Keratinocyte (primary cell): ENCODE results near the gene FABP3.

Experiments
- CTCF ChIP-seq, 3 experiments: IDR thresholded peaks in 1 of 3; conservative IDR thresholded peaks in 1 of 3; optimal IDR thresholded peaks in 1 of 3; 2 replicates in 2 of 3; 3 replicates in 1 of 3; pipeline versions ENCODE3 to v1.5.1; 2011; ENCODE audit warnings: low read length in 3 of 3, mild to moderate bottlenecking in 3 of 3, moderate library complexity in 2 of 3, control low read depth in 1 of 3, inconsistent platforms in 1 of 3; ENCODE audit not compliant: insufficient read depth in 2 of 3; ENCODE audit errors: extremely low read depth in 1 of 3
- EZH2 ChIP-seq: IDR thresholded peaks from one replicate; pipeline ENCODE4 v1.6.1; 2012; ENCODE audit warnings: inconsistent platforms, mild to moderate bottlenecking, low read length, moderate library complexity

GRCh38 chr1:31376375-31377134 lies 3.7 kb upstream of the FABP3 start:
- TF ChIP-seq CTCF (optimal IDR thresholded peaks at IDR 0.05 in 1 of 3, IDR thresholded peaks at IDR 0.05 in 1 of 3, conservative IDR thresholded peaks at IDR 0.05 in 1 of 3; ENCODE audit: extremely low read depth in 1 of 3, insufficient read depth in 2 of 3, low read length in 3 of 3) (no peak), EZH2 (no peak)
